HCT116 (cell line): ENCODE data around the gene RNF111. TPM values are rescaled to one million over a fixed set of nuclear protein-coding genes. Genes with fewer than 3 reads are reported as not detected.

Source experiments
- ATAC-seq: fragments of 200-7000 bp; cut with Tn5 transposase; 2 replicates; pipeline ENCODE4 v1.9.1; 2020; ENCODE audit warnings: mild to moderate bottlenecking, moderate library complexity
- BruUV-seq: library from RNA; stranded (reverse); fragments of 400-500 nt; replicated peaks from 2 replicates; lab custom pipeline; 2021; lab: Mats Ljungman, UMichigan
- CTCF ChIA-PET: fragments of 300-600 bp; sonication (Branson Sonifier 250); formaldehyde crosslinking; loops from one replicate; lab custom pipeline; 2021; ENCODE audit warnings: antibody characterized with exemption; lab: Charles Lee
- POLR2A ChIA-PET: fragments of 300-600, 350-600 bp; sonication (Branson Sonifier 250); formaldehyde crosslinking; loops from one replicate; lab custom pipeline; 2021; ENCODE audit warnings: antibody characterized with exemption; lab: Charles Lee
- RAD21 ChIA-PET, 2 experiments: fragments of 300-600 bp; sonication (Branson Sonifier 250); formaldehyde crosslinking; loops; one replicate each; lab custom pipeline; 2023; ENCODE audit warnings: low total read pairs in 2 of 2; ENCODE audit not compliant: uncharacterized antibody in 2 of 2, unreplicated experiment in 2 of 2, low non-redundant PET in 1 of 2; lab: Charles Lee
- DNase-seq: peaks from one replicate; pipeline ENCODE4 v3.0.0-alpha.2; 2010; ENCODE audit warnings: low read depth, low spot score
- H2AFZ ChIP-seq: fragments of 200-600 bp; shearing (Covaris generic), sonication (generic); 2 replicates; pipeline ENCODE4 v1.6.1; 2017; ENCODE audit warnings: low read depth, mixed run types, mixed read lengths, antibody characterized with exemption, low read length; ENCODE audit not compliant: poor library complexity, severe bottlenecking
- H3K27ac ChIP-seq: 2 replicates; pipeline ENCODE4 v1.5.1; 2012; ENCODE audit warnings: low read depth, low read length
- H3K27me3 ChIP-seq: fragments of 200-600 bp; sonication (generic); 2 replicates; pipeline ENCODE4 v1.6.1; 2016; ENCODE audit warnings: mixed run types, low read length, mixed read lengths; ENCODE audit not compliant: insufficient read depth
- H3K36me3 ChIP-seq, 2 experiments: fragments of 200-500 bp in 1 of 2; fragments of 200-600 bp in 1 of 2; sonication (Bioruptor generic) in 1 of 2; sonication (generic) in 1 of 2; 2 replicates each; pipeline versions ENCODE4 v1.5.1 to v1.6.1; 2014 to 2016; ENCODE audit warnings: low read length in 2 of 2, inconsistent platforms in 1 of 2, mixed read lengths in 1 of 2, mixed run types in 1 of 2; ENCODE audit not compliant: insufficient read depth in 2 of 2, control insufficient read depth in 1 of 2
- H3K4me1 ChIP-seq, 2 experiments: fragments of 200-600 bp in 1 of 2; sonication (generic) in 1 of 2; 2 replicates each; pipeline versions ENCODE4 v1.5.1 to v1.6.1; 2012 to 2017; ENCODE audit warnings: low read length in 2 of 2, inconsistent platforms in 1 of 2, mild to moderate bottlenecking in 1 of 2, mixed read lengths in 1 of 2, mixed run types in 1 of 2, moderate library complexity in 1 of 2; ENCODE audit not compliant: insufficient read depth in 2 of 2, control insufficient read depth in 1 of 2
- H3K4me2 ChIP-seq: fragments of 200-600 bp; sonication (generic); 2 replicates; pipeline ENCODE4 v1.6.1; 2017; ENCODE audit warnings: mixed run types, low read length, mixed read lengths
- H3K4me3 ChIP-seq, 2 experiments: fragments of 200-600 bp in 1 of 2; sonication (generic) in 1 of 2; replicated peaks in 1 of 2; 2 replicates each; pipeline ENCODE4 v1.5.1; 2011 to 2016; ENCODE audit warnings: low read length in 2 of 2, control low read depth in 1 of 2, low read depth in 1 of 2, mild to moderate bottlenecking in 1 of 2, mixed read lengths in 1 of 2, mixed run types in 1 of 2
- H3K79me2 ChIP-seq: fragments of 200-600 bp; sonication (generic); 2 replicates; pipeline ENCODE4 v1.6.1; 2017; ENCODE audit warnings: mild to moderate bottlenecking, mixed run types, low read length, moderate library complexity, mixed read lengths; ENCODE audit not compliant: insufficient read depth
- H3K9ac ChIP-seq: fragments of 200-600 bp; sonication (generic); 2 replicates; pipeline ENCODE4 v1.6.1; 2016; ENCODE audit warnings: low read length, mixed read lengths
- H3K9me2 ChIP-seq: fragments of 200-600 bp; sonication (generic), shearing (Covaris generic); 2 replicates; pipeline ENCODE4 v1.6.1; 2017; ENCODE audit warnings: mixed run types, mild to moderate bottlenecking, moderate library complexity; ENCODE audit not compliant: insufficient read depth
- H3K9me3 ChIP-seq, 2 experiments: fragments of 200-500 bp in 1 of 2; fragments of 200-600 bp in 1 of 2; sonication (Bioruptor generic) in 1 of 2; sonication (generic) in 1 of 2; 2 replicates each; pipeline ENCODE4 v1.6.1; 2014 to 2017; ENCODE audit warnings: low read length in 2 of 2, mixed read lengths in 2 of 2, inconsistent platforms in 1 of 2, low read depth in 1 of 2, mild to moderate bottlenecking in 1 of 2, mixed run types in 1 of 2, moderate library complexity in 1 of 2; ENCODE audit not compliant: control insufficient read depth in 1 of 2, insufficient read depth in 1 of 2
- H4K20me1 ChIP-seq: fragments of 200-600 bp; sonication (generic), shearing (Covaris generic); 2 replicates; pipeline ENCODE4 v1.6.1; 2017; ENCODE audit warnings: mixed run types, mild to moderate bottlenecking, moderate library complexity; ENCODE audit not compliant: insufficient read depth
- ATF3 ChIP-seq: IDR thresholded peaks from 2 replicates; pipeline ENCODE4 v1.6.1; 2012
- EGR1 ChIP-seq: IDR thresholded peaks from 2 replicates; pipeline ENCODE4 v1.6.1; 2012; ENCODE audit warnings: low read depth
- ELF1 ChIP-seq: IDR thresholded peaks from 2 replicates; pipeline ENCODE4 v1.6.1; 2012; ENCODE audit warnings: low read depth, borderline replicate concordance
- EZH2 ChIP-seq: fragments of 200-600 bp; sonication (generic); IDR thresholded peaks from 2 replicates; pipeline ENCODE4 v1.6.1; 2017; ENCODE audit warnings: antibody characterized with exemption, mixed run types
- EZH2phosphoT487 ChIP-seq: fragments of 200-600 bp; IDR thresholded peaks from 2 replicates; pipeline ENCODE4 v1.6.1; 2018; ENCODE audit warnings: antibody characterized with exemption, borderline replicate concordance
- FOSL1 ChIP-seq: IDR thresholded peaks from 2 replicates; pipeline ENCODE4 v1.6.1; 2012; ENCODE audit warnings: low read depth
- POLR2A ChIP-seq: IDR thresholded peaks from 2 replicates; pipeline ENCODE4 v1.7.0; 2011; ENCODE audit warnings: borderline replicate concordance; ENCODE audit not compliant: insufficient read depth, insufficient read length; ENCODE audit errors: extremely low read depth
- POLR2AphosphoS5 ChIP-seq: IDR thresholded peaks from 2 replicates; pipeline ENCODE4 v1.6.1; 2011; ENCODE audit warnings: mild to moderate bottlenecking, low read depth, low read length, moderate library complexity
- RAD21 ChIP-seq: IDR thresholded peaks from 2 replicates; pipeline ENCODE4 v1.6.1; 2012; ENCODE audit warnings: low read depth, mild to moderate bottlenecking
- SIN3A ChIP-seq: IDR thresholded peaks from 2 replicates; pipeline ENCODE4 v1.6.1; 2012; ENCODE audit warnings: low read depth
- SP1 ChIP-seq: IDR thresholded peaks from 2 replicates; pipeline ENCODE4 v1.6.1; 2012; ENCODE audit warnings: low read depth
- SRF ChIP-seq: IDR thresholded peaks from 2 replicates; pipeline ENCODE4 v1.6.1; 2012; ENCODE audit warnings: low read depth
- TCF7L2 ChIP-seq: IDR thresholded peaks from 2 replicates; pipeline ENCODE4 v1.7.0; 2011; ENCODE audit warnings: borderline replicate concordance, inconsistent platforms; ENCODE audit not compliant: insufficient read depth, insufficient read length; ENCODE audit errors: extremely low read depth
- ZFX ChIP-seq: fragments of 450-650 bp; IDR thresholded peaks from 2 replicates; pipeline ENCODE4 v1.6.1; 2017
- intact Hi-C: fragments of 100-400 bp; cut with micrococcal nuclease; formaldehyde crosslinking; loops from 2 replicates; pipeline ENCODE4 v1.10.0; 2022
- total RNA-seq: library from RNA; stranded (reverse); gene quantifications from one replicate; pipeline ENCODE4 v1.2.1, GENCODE V29; 2021; ENCODE audit not compliant: unreplicated experiment
- TF ChIP-seq, protein P1 (sequence below), 3 experiments: fragments of 200-600 bp in 1 of 3; sonication (generic) in 1 of 3; IDR thresholded peaks in 2 of 3; conservative IDR thresholded peaks in 1 of 3; 2 replicates each; pipeline ENCODE4 v1.5.1; 2012 to 2017; ENCODE audit warnings: low read depth in 2 of 3, low read length in 2 of 3, antibody characterized with exemption in 1 of 3, borderline replicate concordance in 1 of 3, control low read depth in 1 of 3, mild to moderate bottlenecking in 1 of 3, mixed read lengths in 1 of 3, mixed run types in 1 of 3, moderate library complexity in 1 of 3; ENCODE audit not compliant: insufficient read depth in 1 of 3
- TF ChIP-seq, protein P2 (sequence below): IDR thresholded peaks from 2 replicates; pipeline ENCODE4 v1.6.1; 2012; ENCODE audit warnings: low read depth

Gene RNF111
- total RNA-seq, 1 experiment from 2014 or later = 31.5 TPM

- intact Hi-C loops = no loop called here
- Histone ChIP-seq H3K27ac (no peak overlapping the region), H3K4me3 (no peak overlapping the region), H3K9ac (no peak overlapping the region), H3K9me3 (no peaks in the 10 kb centered on the region), H3K36me3 (peaks cover 52 to 63% of the 10 kb centered on the region in 2 experiments), H3K27me3 (no peaks in the 10 kb centered on the region), H2AFZ (no peak overlapping the region), H3K4me1 (no peaks in the 10 kb centered on the region), H3K4me2 (no peak overlapping the region), H3K79me2 (peaks cover 13% of the 10 kb centered on the region), H3K9me2 (no peaks in the 10 kb centered on the region), H4K20me1 (no peaks in the 10 kb centered on the region)
- TF ChIP-seq ELF1 (no peak), EZH2 (no peak), SIN3A (no peak), EZH2phosphoT487 (no peak), POLR2A (no peak), SRF (no peak), FOSL1 (no peak)
- ATAC-seq (no peak), DNase-seq (no peak)
- POLR2A ChIA-PET = no interaction called here
- BruUV-seq = no TSS peak
- CTCF ChIA-PET = interaction anchor here (1.5 kb wide), 1 partner anchor 904 kb away, joined by 3 read pairs; no protein-coding TSS in a partner anchor
- RAD21 ChIA-PET = no interaction called here
Measured at GRCh38 chr15:59116771-59117170, 129.3 kb downstream of the RNF111 start.

- no peak for TF ChIP-seq SP1
- no peak for TF ChIP-seq ATF3
- no peak for TF ChIP-seq ZFX
- TF ChIP-seq, protein P1, sequence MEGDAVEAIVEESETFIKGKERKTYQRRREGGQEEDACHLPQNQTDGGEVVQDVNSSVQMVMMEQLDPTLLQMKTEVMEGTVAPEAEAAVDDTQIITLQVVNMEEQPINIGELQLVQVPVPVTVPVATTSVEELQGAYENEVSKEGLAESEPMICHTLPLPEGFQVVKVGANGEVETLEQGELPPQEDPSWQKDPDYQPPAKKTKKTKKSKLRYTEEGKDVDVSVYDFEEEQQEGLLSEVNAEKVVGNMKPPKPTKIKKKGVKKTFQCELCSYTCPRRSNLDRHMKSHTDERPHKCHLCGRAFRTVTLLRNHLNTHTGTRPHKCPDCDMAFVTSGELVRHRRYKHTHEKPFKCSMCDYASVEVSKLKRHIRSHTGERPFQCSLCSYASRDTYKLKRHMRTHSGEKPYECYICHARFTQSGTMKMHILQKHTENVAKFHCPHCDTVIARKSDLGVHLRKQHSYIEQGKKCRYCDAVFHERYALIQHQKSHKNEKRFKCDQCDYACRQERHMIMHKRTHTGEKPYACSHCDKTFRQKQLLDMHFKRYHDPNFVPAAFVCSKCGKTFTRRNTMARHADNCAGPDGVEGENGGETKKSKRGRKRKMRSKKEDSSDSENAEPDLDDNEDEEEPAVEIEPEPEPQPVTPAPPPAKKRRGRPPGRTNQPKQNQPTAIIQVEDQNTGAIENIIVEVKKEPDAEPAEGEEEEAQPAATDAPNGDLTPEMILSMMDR (IDR thresholded peaks at IDR 0.05 in 2 of 3, conservative IDR thresholded peaks at IDR 0.05 in 1 of 3; ENCODE audit: borderline replicate concordance in 1 of 3, insufficient read depth in 1 of 3, low read depth in 2 of 3, low read length in 2 of 3) = no peak
- no peak for TF ChIP-seq POLR2AphosphoS5
- TF ChIP-seq EGR1 = no peak
- TF ChIP-seq RAD21 = no peak
- TF ChIP-seq, protein P2, sequence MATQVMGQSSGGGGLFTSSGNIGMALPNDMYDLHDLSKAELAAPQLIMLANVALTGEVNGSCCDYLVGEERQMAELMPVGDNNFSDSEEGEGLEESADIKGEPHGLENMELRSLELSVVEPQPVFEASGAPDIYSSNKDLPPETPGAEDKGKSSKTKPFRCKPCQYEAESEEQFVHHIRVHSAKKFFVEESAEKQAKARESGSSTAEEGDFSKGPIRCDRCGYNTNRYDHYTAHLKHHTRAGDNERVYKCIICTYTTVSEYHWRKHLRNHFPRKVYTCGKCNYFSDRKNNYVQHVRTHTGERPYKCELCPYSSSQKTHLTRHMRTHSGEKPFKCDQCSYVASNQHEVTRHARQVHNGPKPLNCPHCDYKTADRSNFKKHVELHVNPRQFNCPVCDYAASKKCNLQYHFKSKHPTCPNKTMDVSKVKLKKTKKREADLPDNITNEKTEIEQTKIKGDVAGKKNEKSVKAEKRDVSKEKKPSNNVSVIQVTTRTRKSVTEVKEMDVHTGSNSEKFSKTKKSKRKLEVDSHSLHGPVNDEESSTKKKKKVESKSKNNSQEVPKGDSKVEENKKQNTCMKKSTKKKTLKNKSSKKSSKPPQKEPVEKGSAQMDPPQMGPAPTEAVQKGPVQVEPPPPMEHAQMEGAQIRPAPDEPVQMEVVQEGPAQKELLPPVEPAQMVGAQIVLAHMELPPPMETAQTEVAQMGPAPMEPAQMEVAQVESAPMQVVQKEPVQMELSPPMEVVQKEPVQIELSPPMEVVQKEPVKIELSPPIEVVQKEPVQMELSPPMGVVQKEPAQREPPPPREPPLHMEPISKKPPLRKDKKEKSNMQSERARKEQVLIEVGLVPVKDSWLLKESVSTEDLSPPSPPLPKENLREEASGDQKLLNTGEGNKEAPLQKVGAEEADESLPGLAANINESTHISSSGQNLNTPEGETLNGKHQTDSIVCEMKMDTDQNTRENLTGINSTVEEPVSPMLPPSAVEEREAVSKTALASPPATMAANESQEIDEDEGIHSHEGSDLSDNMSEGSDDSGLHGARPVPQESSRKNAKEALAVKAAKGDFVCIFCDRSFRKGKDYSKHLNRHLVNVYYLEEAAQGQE = no peak
- no peak for TF ChIP-seq EZH2phosphoT487
- no peak for TF ChIP-seq TCF7L2
- no peak for TF ChIP-seq SIN3A
- TF ChIP-seq, all 23 proteins: peak for 0
- ATAC-seq (no peak), DNase-seq (no peak)
- intact Hi-C loops = no loop called here
- peaks cover 53 to 60% of the 10 kb centered on the region in 2 experiments for H3K36me3 ChIP-seq
- no peak overlapping the region for H2AFZ ChIP-seq
- no peak overlapping the region for H3K4me2 ChIP-seq
- H3K4me1 ChIP-seq = no peaks in the 10 kb centered on the region
- H3K9ac ChIP-seq = no peak overlapping the region
- H3K27me3 ChIP-seq = no peaks in the 10 kb centered on the region
- ChIA-PET RAD21 (no interaction called here), CTCF (no interaction called here), POLR2A (no interaction called here)
- H4K20me1 ChIP-seq = no peaks in the 10 kb centered on the region
- H3K79me2 ChIP-seq = peaks cover 14% of the 10 kb centered on the region
- H3K9me2 ChIP-seq = no peaks in the 10 kb centered on the region
- no TSS peak for BruUV-seq
- no peaks in the 10 kb centered on the region for H3K9me3 ChIP-seq
- H3K4me3 ChIP-seq = no peak overlapping the region
- no peak overlapping the region for H3K27ac ChIP-seq
Measured at GRCh38 chr15:59119625-59120024, 132.2 kb downstream of the RNF111 start.
